NOMO-1 treated with dmso at 0.1 percent for 144 hours (cell line): Measurements from ENCODE around the gene COX6B2.

Source experiments
- DNase-seq: peaks from one replicate; lab custom pipeline; 2025; ENCODE audit not compliant: unreplicated experiment; lab: John Stamatoyannopoulos, UW

COX6B2 gene

GRCh38 chr19:55315956-55316525 lies 38.5 kb downstream of the COX6B2 start:
- no peak for DNase-seq

GRCh38 chr19:55314396-55314795 lies 40.1 kb downstream of the COX6B2 start:
- no peak for DNase-seq

- DNase-seq, result no peak
These were observed 41.7 kb downstream of the COX6B2 start for GRCh38 chr19:55312621-55313512.

- no peak for DNase-seq
These were observed 42.7 kb downstream of the COX6B2 start for GRCh38 chr19:55311797-55312196.

DNA sequence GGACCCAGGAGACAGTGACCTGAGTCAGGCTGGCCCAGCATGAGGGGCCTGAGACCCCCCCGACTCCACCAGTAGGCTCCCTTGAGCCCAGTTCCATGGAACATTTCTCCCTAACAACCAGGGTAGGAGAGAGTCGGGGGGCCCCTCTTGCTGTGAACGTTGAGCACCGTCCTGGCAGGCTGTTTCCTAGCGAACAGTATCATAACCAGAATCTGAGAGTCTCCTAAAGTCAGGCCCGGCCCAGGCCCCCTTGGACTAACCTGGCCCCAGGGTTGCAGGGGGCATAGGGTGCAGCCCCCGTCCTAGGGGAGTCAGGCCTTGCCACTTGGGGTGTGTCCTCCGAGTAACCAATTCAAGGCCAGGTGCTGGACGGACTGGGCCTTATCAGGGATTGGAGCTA lies 43.1 kb downstream of the COX6B2 start:
- no peak for DNase-seq

DNA sequence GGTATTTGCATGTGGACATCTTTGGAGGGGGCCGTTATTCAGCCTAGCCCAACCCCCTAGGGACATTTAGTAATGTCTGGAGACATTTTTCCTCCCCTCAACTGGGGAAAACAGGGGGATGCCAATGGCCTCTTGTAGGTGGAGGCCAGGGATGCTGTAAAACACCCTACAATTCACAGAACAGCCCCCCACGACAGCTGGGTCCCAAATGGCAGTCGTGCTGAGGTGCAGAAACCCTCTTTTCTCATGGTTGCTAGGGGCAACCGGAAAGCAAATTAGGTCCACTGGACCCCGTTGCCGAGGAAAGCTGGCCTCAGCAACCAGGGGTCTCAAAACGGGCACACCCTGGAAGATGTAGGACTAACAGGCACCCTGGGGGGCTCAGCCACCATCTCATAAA lies 44.0 kb downstream of the COX6B2 start:
- no peak for DNase-seq

GRCh38 chr19:55309448-55309847 lies 45.1 kb downstream of the COX6B2 start:
- DNase-seq, result no peak

DNA sequence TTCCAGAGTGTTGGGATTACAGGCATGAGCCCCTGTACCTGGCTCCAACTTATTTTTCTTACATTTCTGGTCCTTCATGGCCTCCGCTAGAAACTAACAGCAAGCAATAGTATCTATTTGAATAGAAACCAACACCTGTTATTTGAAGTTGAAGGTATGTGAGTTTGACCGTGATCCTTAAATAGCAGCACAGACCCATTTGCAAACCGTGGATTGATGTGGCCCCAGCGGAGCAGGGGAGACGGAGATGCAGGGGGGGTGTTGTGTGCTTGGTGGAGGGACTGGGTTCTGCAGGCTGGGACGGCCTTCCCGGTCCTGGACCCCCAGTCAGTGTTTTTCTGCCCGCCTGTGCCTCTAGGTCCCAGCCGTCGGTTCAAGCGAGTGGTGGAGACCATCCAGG lies 46.2 kb downstream of the COX6B2 start:
- DNase-seq, result no peak

- DNase-seq, result no peak
These were observed 47.8 kb downstream of the COX6B2 start for GRCh38 chr19:55306712-55307111.

GRCh38 chr19:55305983-55306562 lies 48.4 kb downstream of the COX6B2 start:
- DNase-seq, result no peak

- DNase-seq, result peak; percentile 23
These were observed 49.0 kb downstream of the COX6B2 start for GRCh38 chr19:55305491-55305890.

DNA sequence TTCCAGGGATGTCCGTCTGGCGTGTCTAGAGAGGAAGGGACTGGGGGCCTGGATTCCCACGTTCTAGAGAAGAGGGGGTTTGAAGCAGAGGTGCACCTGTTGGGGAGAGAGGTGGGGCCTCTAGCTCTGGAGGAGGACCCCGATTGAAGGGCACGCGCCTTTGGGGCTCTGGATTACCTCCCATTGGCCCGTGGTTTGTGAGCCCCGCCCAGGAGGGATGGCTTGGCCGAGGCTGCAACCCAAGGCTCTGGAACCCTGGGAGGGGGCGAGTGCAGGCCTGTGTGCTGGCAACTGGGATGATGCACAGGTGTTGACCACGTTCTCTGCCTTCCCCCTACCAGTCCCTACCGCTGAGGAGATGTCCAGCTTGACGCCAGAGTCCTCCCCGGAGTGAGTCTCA lies 49.5 kb downstream of the COX6B2 start:
- no peak for DNase-seq

GRCh38 chr19:55304279-55304978 lies 50.1 kb downstream of the COX6B2 start:
- DNase-seq, result peak; percentile 15

DNA sequence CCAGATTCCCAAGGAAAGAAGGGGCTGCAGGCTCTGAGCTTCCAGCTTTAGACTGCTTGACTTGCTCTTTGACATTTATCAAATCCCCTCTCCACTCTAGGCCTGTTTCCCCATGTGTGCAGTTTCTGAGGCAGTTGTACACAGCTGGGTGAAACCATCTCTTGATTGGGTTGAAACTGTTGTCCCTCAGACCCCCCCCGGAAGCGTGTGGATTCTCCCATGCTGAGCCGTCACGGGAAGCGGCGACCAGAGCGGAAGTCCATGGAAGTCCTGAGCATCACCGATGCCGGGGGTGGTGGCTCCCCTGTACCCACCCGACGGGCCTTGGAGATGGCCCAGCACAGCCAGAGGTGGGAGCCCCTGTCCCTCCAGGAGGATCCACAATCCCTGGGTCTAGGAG lies 51.0 kb downstream of the COX6B2 start:
- no peak for DNase-seq

GRCh38 chr19:55302318-55302703 lies 52.2 kb downstream of the COX6B2 start:
- DNase-seq, result no peak

DNA sequence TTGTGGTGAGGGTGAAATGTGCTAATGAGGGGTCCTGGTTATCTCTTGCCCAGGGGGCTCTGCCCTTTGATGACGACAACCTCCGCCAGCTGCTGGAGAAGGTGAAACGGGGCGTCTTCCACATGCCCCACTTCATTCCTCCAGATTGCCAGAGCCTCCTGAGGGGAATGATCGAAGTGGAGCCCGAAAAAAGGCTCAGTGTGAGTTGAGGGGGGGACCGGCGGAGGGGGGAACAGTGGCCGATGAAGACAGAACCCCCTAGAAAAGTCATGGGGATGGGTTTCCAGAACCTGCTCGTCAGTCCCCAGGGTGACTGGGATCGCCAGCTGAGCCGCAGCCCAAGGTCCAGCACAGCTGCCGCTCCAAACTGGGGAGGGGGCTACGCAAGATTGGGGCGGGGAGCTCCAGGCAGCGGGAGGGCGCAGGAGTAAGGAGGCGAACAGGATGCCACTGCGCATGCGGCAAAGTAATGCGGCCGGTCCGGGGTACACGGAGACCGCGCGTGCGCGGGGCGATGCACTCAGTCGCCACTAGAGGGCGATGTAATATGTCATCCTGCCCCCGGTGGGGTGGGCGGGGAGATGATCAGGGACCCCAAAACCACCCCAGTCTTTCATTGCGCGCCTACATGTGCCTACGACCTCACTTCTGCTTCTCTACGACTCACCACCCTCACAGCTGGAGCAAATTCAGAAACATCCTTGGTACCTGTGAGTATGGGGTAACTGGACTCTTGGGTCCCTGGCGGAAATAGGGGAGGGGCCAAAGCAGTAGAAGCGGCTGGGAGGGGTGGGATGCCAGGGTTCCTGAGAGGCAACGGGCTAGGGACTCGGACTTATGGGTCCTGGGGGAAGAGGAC lies 52.8 kb downstream of the COX6B2 start:
- peak; percentile 33 for DNase-seq

GRCh38 chr19:55300886-55301458 lies 53.5 kb downstream of the COX6B2 start:
- DNase-seq, result no peak

GRCh38 chr19:55299991-55300390 lies 54.5 kb downstream of the COX6B2 start:
- DNase-seq, result no peak
